Measurements from ENCODE around the gene MPZ. TPM values are rescaled to one million over a fixed set of nuclear protein-coding genes. Genes with fewer than 3 reads are reported as not detected.

MPZ gene
- total RNA-seq, 1 donor from 2014 or later = 2.3 TPM

DNA sequence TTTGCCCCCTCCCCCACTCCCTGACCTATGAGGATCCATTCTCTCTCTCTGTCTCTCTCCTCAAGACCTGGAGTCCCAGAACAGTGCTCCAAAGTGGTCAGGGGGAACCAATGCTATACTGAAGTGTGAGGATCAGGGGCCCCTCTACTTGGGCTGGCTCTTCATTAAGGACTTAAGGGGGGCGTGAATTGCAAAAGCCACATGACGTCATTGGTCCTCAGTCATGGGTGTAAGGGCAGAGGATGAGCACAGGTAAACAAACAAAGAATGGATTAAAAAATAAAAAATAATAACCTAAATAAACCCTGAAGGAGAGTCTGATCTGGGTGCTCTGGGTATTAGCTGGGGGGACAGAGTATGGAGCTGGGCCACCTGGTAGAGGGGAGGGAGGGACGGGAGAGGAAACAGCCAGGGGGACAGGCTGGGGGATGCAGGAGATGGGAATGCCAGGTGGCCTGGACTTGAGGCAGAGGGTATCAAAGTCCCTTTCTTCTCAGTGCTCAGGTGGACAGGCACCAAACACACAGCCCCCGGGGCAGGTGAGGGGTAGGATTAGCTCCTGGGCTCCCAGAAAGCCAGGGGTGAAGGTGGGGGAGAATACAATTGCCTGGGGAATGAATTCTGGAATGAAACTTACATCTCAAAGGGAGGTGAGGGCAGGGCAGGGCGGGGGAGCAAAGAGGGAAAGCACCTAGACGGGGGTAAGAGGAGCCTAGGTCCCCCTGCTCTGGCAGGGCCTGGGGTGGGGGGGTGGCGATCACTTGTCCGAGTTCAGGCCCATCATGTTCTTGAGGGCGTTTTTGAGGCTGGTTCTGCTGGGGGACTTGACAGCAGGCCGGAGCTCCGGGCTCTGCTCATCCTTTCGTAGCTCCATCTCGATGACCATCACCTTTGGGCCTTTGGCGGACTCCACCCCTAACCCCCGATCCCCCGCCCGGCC is 4.6 kb downstream of the MPZ start:
- no peaks in the 10 kb centered on the region for H3K36me3 Mint-ChIP-seq (ENCODE audit: low read depth, unreplicated experiment)
- peak overlapping the region; percentile 89 for H3K4me2 ChIP-seq (ENCODE audit: low read length)
- H3K4me3 Mint-ChIP-seq (ENCODE audit: unreplicated experiment) = peak overlapping the region; percentile 87
- H3K27me3 ChIP-seq (ENCODE audit: insufficient read depth, low read length) = no peaks in the 10 kb centered on the region
- TF ChIP-seq EZH2 (IDR thresholded peaks at IDR 0.05; ENCODE audit: insufficient read depth, low read length) = no peak
- TF ChIP-seq, protein P1, sequence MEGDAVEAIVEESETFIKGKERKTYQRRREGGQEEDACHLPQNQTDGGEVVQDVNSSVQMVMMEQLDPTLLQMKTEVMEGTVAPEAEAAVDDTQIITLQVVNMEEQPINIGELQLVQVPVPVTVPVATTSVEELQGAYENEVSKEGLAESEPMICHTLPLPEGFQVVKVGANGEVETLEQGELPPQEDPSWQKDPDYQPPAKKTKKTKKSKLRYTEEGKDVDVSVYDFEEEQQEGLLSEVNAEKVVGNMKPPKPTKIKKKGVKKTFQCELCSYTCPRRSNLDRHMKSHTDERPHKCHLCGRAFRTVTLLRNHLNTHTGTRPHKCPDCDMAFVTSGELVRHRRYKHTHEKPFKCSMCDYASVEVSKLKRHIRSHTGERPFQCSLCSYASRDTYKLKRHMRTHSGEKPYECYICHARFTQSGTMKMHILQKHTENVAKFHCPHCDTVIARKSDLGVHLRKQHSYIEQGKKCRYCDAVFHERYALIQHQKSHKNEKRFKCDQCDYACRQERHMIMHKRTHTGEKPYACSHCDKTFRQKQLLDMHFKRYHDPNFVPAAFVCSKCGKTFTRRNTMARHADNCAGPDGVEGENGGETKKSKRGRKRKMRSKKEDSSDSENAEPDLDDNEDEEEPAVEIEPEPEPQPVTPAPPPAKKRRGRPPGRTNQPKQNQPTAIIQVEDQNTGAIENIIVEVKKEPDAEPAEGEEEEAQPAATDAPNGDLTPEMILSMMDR (IDR thresholded peaks at IDR 0.05; ENCODE audit: insufficient read depth, low read depth, low read length) = no peak
- FAIRE-seq (no peak), DNase-seq (ENCODE audit: low read depth) (no peak)
- H3K9me3 Mint-ChIP-seq (ENCODE audit: unreplicated experiment) = no peaks in the 10 kb centered on the region
- H3K9ac ChIP-seq (ENCODE audit: low read length) = peak overlapping the region; percentile 76
- H3K27me3 Mint-ChIP-seq (ENCODE audit: low read depth, unreplicated experiment) = no peaks in the 10 kb centered on the region
- H3K79me2 ChIP-seq (ENCODE audit: insufficient read depth, low read length) = no peaks in the 10 kb centered on the region
- H3K4me1 Mint-ChIP-seq (ENCODE audit: low read depth, unreplicated experiment) = peaks cover 21% of the 10 kb centered on the region
- no peaks in the 10 kb centered on the region for H3K9me3 ChIP-seq (ENCODE audit: insufficient read depth, low read depth, low read length)
- no peak overlapping the region for H3K27ac Mint-ChIP-seq (ENCODE audit: unreplicated experiment)
- H3K36me3 ChIP-seq (ENCODE audit: insufficient read depth, low read length) = no peaks in the 10 kb centered on the region
- H2AFZ ChIP-seq (ENCODE audit: low read depth, low read length) = peak overlapping the region; percentile 94
- H4K20me1 ChIP-seq (ENCODE audit: insufficient read depth, low read length) = no peaks in the 10 kb centered on the region
- no peak overlapping the region for H3K27ac ChIP-seq (ENCODE audit: low read depth, low read length)
- H3K4me3 ChIP-seq (ENCODE audit: insufficient read depth, low read depth, low read length) = peak overlapping the region; percentile 65
- H3K4me1 ChIP-seq (ENCODE audit: insufficient read depth, low read length) = peaks cover 4% of the 10 kb centered on the region

DNA sequence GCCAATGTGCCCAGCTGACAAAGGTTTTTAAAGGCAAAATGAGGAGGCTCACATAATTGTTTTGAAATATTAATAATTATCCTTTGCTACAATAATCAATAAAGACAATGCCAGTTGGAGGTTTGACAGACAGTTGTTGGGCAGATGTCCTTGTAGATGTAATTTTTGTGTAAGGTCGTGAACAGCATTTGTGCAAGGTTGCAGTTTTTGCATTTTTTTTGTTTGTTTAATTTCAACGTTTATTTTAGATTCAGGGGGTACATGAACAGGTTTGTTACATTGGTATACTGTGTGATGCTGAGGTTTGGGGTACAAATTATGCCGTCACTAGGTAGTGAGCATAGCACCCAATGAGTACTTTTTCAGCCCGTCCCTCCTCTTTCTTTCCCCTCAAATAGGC is 9.3 kb downstream of the MPZ start:
- H3K27me3 ChIP-seq (ENCODE audit: insufficient read depth, low read length) = no peaks in the 10 kb centered on the region
- no peak for FAIRE-seq
- peaks cover 2% of the 10 kb centered on the region for H3K27me3 Mint-ChIP-seq (ENCODE audit: low read depth, unreplicated experiment)
- H3K4me1 ChIP-seq (ENCODE audit: insufficient read depth, low read length) = no peaks in the 10 kb centered on the region
- H3K4me3 ChIP-seq (ENCODE audit: insufficient read depth, low read depth, low read length) = no peak overlapping the region
- no peak for DNase-seq (ENCODE audit: low read depth)
- H3K4me2 ChIP-seq (ENCODE audit: low read length) = no peak overlapping the region
- H3K36me3 ChIP-seq (ENCODE audit: insufficient read depth, low read length) = no peaks in the 10 kb centered on the region
- no peak overlapping the region for H3K4me3 Mint-ChIP-seq (ENCODE audit: unreplicated experiment)
- H3K36me3 Mint-ChIP-seq (ENCODE audit: low read depth, unreplicated experiment) = no peaks in the 10 kb centered on the region
- H3K9me3 Mint-ChIP-seq (ENCODE audit: unreplicated experiment) = no peaks in the 10 kb centered on the region
- H3K9me3 ChIP-seq (ENCODE audit: insufficient read depth, low read depth, low read length) = no peaks in the 10 kb centered on the region
- no peak overlapping the region for H2AFZ ChIP-seq (ENCODE audit: low read depth, low read length)
- H4K20me1 ChIP-seq (ENCODE audit: insufficient read depth, low read length) = no peaks in the 10 kb centered on the region
- H3K9ac ChIP-seq (ENCODE audit: low read length) = no peak overlapping the region
- no peak overlapping the region for H3K27ac ChIP-seq (ENCODE audit: low read depth, low read length)
- H3K79me2 ChIP-seq (ENCODE audit: insufficient read depth, low read length) = no peaks in the 10 kb centered on the region
- no peak overlapping the region for H3K27ac Mint-ChIP-seq (ENCODE audit: unreplicated experiment)
- TF ChIP-seq, protein P1 (IDR thresholded peaks at IDR 0.05; ENCODE audit: insufficient read depth, low read depth, low read length) = no peak
- no peak for TF ChIP-seq EZH2 (IDR thresholded peaks at IDR 0.05; ENCODE audit: insufficient read depth, low read length)
- peaks cover 7% of the 10 kb centered on the region for H3K4me1 Mint-ChIP-seq (ENCODE audit: low read depth, unreplicated experiment)

DNA sequence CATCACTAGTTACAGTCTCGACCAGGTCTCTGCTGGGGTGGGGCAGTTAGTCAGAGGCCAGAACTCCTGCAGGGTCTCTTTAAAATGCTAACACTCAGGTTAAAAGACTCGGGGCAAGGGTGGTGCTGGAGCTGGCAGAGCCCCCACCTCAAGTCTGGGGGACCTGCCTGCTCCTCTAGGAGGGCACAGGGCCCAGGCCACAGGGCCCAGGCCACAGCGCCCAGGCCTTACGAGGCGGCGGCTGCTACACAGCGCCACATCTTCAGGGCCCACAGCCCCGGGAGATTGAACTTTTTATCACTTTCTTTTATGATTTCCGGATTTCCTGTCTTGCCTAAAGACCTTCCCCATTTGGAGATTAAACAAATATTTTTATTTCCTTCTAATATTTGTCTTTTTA is 10.4 kb downstream of the MPZ start:
- TF ChIP-seq, protein P1 (IDR thresholded peaks at IDR 0.05; ENCODE audit: insufficient read depth, low read depth, low read length) = no peak
- no peak for TF ChIP-seq EZH2 (IDR thresholded peaks at IDR 0.05; ENCODE audit: insufficient read depth, low read length)
- FAIRE-seq (no peak), DNase-seq (ENCODE audit: low read depth) (no peak)
- no peaks in the 10 kb centered on the region for H3K4me1 ChIP-seq (ENCODE audit: insufficient read depth, low read length)
- no peaks in the 10 kb centered on the region for H3K9me3 ChIP-seq (ENCODE audit: insufficient read depth, low read depth, low read length)
- Mint-ChIP-seq H3K36me3 (ENCODE audit: low read depth, unreplicated experiment) (no peaks in the 10 kb centered on the region), H3K4me3 (ENCODE audit: unreplicated experiment) (no peak overlapping the region), H3K9me3 (ENCODE audit: unreplicated experiment) (no peaks in the 10 kb centered on the region), H3K27me3 (ENCODE audit: low read depth, unreplicated experiment) (peaks cover 2% of the 10 kb centered on the region), H3K4me1 (ENCODE audit: low read depth, unreplicated experiment) (peaks cover 2% of the 10 kb centered on the region), H3K27ac (ENCODE audit: unreplicated experiment) (no peak overlapping the region)
- H4K20me1 ChIP-seq (ENCODE audit: insufficient read depth, low read length) = no peaks in the 10 kb centered on the region
- H3K4me3 ChIP-seq (ENCODE audit: insufficient read depth, low read depth, low read length) = no peak overlapping the region
- H3K79me2 ChIP-seq (ENCODE audit: insufficient read depth, low read length) = no peaks in the 10 kb centered on the region
- H3K27ac ChIP-seq (ENCODE audit: low read depth, low read length) = no peak overlapping the region
- H2AFZ ChIP-seq (ENCODE audit: low read depth, low read length) = no peak overlapping the region
- no peak overlapping the region for H3K4me2 ChIP-seq (ENCODE audit: low read length)
- no peaks in the 10 kb centered on the region for H3K27me3 ChIP-seq (ENCODE audit: insufficient read depth, low read length)
- no peaks in the 10 kb centered on the region for H3K36me3 ChIP-seq (ENCODE audit: insufficient read depth, low read length)
- no peak overlapping the region for H3K9ac ChIP-seq (ENCODE audit: low read length)
